OCI-LY1 (cell line): ENCODE measurements around the gene FOXN1.

Experiments
- H2AFZ ChIP-seq: fragments of 200-600 bp; sonication (generic), shearing (Covaris generic); 2 replicates; pipeline ENCODE4 v1.6.0; 2014; ENCODE audit warnings: antibody characterized with exemption, mild to moderate bottlenecking, low read length
- H3F3A ChIP-seq: fragments of 200-600 bp; sonication (generic), shearing (Covaris generic); 2 replicates; pipeline ENCODE4 v1.6.0; 2014; ENCODE audit warnings: mild to moderate bottlenecking, antibody characterized with exemption, low read length, moderate library complexity; ENCODE audit not compliant: insufficient read depth
- H3K27ac ChIP-seq: fragments of 200-600 bp; sonication (generic); 2 replicates; pipeline ENCODE4 v1.5.1; 2014; ENCODE audit warnings: low read length, mixed run types, mild to moderate bottlenecking, low read depth; ENCODE audit not compliant: poor library complexity, severe bottlenecking
- H3K27me3 ChIP-seq: fragments of 200-600 bp; sonication (generic); 2 replicates; pipeline ENCODE4 v1.6.0; 2014; ENCODE audit warnings: antibody characterized with exemption, mild to moderate bottlenecking, low read length, moderate library complexity; ENCODE audit not compliant: insufficient read depth
- H3K36me3 ChIP-seq: fragments of 200-600 bp; sonication (generic); 2 replicates; pipeline ENCODE4 v1.6.1; 2014; ENCODE audit warnings: mild to moderate bottlenecking, antibody characterized with exemption, low read length, moderate library complexity, mixed read lengths; ENCODE audit not compliant: insufficient read depth
- H3K4me1 ChIP-seq: fragments of 200-600 bp; sonication (generic); 2 replicates; pipeline ENCODE4 v1.5.1; 2014; ENCODE audit warnings: mild to moderate bottlenecking, low read length, moderate library complexity; ENCODE audit not compliant: insufficient read depth, severe bottlenecking
- H3K4me2 ChIP-seq: fragments of 200-600 bp; sonication (generic), shearing (Covaris generic); 2 replicates; pipeline ENCODE4 v1.6.1; 2014; ENCODE audit warnings: low read length
- H3K4me3 ChIP-seq: fragments of 200-600 bp; sonication (generic); 2 replicates; pipeline ENCODE4 v1.5.1; 2014; ENCODE audit warnings: low read length, low read depth, mild to moderate bottlenecking, mixed read lengths; ENCODE audit not compliant: poor library complexity, severe bottlenecking
- H3K79me2 ChIP-seq: fragments of 200-600 bp; shearing (Covaris generic); 2 replicates; pipeline ENCODE4 v1.6.1; 2016; ENCODE audit warnings: mixed run types, low read length, mixed read lengths; ENCODE audit not compliant: insufficient read depth
- H3K9ac ChIP-seq: fragments of 200-600 bp; sonication (generic), shearing (Covaris generic); 2 replicates; pipeline ENCODE4 v1.6.1; 2014; ENCODE audit warnings: mild to moderate bottlenecking, low read length, mixed read lengths
- H3K9me2 ChIP-seq: fragments of 200-600 bp; sonication (generic), shearing (Covaris generic); 2 replicates; pipeline ENCODE4 v1.6.1; 2014; ENCODE audit warnings: low read depth, mild to moderate bottlenecking, low read length, mixed read lengths
- H3K9me3 ChIP-seq: fragments of 200-600 bp; shearing (Covaris generic); 2 replicates; pipeline ENCODE4 v1.6.1; 2014; ENCODE audit warnings: low read length, mixed read lengths
- H4K20me1 ChIP-seq: fragments of 200-600 bp; sonication (generic), shearing (Covaris generic); 2 replicates; pipeline ENCODE4 v1.6.0; 2016; ENCODE audit warnings: mild to moderate bottlenecking, low read length; ENCODE audit not compliant: insufficient read depth
- EZH2 ChIP-seq: fragments of 200-600 bp; sonication (generic), shearing (Covaris generic); IDR thresholded peaks from 2 replicates; pipeline ENCODE4 v1.8.0; 2017; ENCODE audit warnings: borderline replicate concordance, mixed run types, mild to moderate bottlenecking, antibody characterized with exemption, low read length, moderate library complexity, mixed read lengths
- TF ChIP-seq, protein P1 (sequence below): fragments of 200-600 bp; sonication (generic), shearing (Covaris generic); IDR thresholded peaks from 2 replicates; pipeline ENCODE4 v1.5.1; 2017; ENCODE audit warnings: mild to moderate bottlenecking, antibody characterized with exemption, low read length, moderate library complexity, mixed read lengths

Gene FOXN1

GRCh38 chr17:28538296-28538895 is 32.2 kb downstream of the FOXN1 start:
- H3K4me2 ChIP-seq = no peak overlapping the region
- no peak overlapping the region for H3K4me3 ChIP-seq
- TF ChIP-seq, protein P1, sequence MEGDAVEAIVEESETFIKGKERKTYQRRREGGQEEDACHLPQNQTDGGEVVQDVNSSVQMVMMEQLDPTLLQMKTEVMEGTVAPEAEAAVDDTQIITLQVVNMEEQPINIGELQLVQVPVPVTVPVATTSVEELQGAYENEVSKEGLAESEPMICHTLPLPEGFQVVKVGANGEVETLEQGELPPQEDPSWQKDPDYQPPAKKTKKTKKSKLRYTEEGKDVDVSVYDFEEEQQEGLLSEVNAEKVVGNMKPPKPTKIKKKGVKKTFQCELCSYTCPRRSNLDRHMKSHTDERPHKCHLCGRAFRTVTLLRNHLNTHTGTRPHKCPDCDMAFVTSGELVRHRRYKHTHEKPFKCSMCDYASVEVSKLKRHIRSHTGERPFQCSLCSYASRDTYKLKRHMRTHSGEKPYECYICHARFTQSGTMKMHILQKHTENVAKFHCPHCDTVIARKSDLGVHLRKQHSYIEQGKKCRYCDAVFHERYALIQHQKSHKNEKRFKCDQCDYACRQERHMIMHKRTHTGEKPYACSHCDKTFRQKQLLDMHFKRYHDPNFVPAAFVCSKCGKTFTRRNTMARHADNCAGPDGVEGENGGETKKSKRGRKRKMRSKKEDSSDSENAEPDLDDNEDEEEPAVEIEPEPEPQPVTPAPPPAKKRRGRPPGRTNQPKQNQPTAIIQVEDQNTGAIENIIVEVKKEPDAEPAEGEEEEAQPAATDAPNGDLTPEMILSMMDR = no peak
- TF ChIP-seq EZH2 = no peak
- H4K20me1 ChIP-seq = no peaks in the 10 kb centered on the region
- no peaks in the 10 kb centered on the region for H3K9me3 ChIP-seq
- H3K36me3 ChIP-seq = no peaks in the 10 kb centered on the region
- H3K9ac ChIP-seq = no peak overlapping the region
- H3F3A ChIP-seq = no peaks in the 10 kb centered on the region
- H3K9me2 ChIP-seq = no peaks in the 10 kb centered on the region
- H2AFZ ChIP-seq = no peak overlapping the region
- no peaks in the 10 kb centered on the region for H3K4me1 ChIP-seq
- no peak overlapping the region for H3K27ac ChIP-seq
- no peaks in the 10 kb centered on the region for H3K79me2 ChIP-seq
- H3K27me3 ChIP-seq = no peaks in the 10 kb centered on the region; the same call in 1 of the 2 replicates

GRCh38 chr17:28540231-28540630 is 34.1 kb downstream of the FOXN1 start:
- TF ChIP-seq EZH2 = no peak
- TF ChIP-seq, protein P1 = no peak
- no peaks in the 10 kb centered on the region for H3K4me1 ChIP-seq
- no peak overlapping the region for H2AFZ ChIP-seq
- no peaks in the 10 kb centered on the region for H3K36me3 ChIP-seq
- H3K79me2 ChIP-seq = no peaks in the 10 kb centered on the region
- H3K9ac ChIP-seq = no peak overlapping the region
- H3K4me2 ChIP-seq = no peak overlapping the region
- H3K9me3 ChIP-seq = no peaks in the 10 kb centered on the region
- no peak overlapping the region for H3K4me3 ChIP-seq
- no peaks in the 10 kb centered on the region; the same call in 1 of the 2 replicates for H3K27me3 ChIP-seq
- no peaks in the 10 kb centered on the region for H4K20me1 ChIP-seq
- H3K27ac ChIP-seq = no peak overlapping the region
- no peaks in the 10 kb centered on the region for H3F3A ChIP-seq
- no peaks in the 10 kb centered on the region for H3K9me2 ChIP-seq

DNA sequence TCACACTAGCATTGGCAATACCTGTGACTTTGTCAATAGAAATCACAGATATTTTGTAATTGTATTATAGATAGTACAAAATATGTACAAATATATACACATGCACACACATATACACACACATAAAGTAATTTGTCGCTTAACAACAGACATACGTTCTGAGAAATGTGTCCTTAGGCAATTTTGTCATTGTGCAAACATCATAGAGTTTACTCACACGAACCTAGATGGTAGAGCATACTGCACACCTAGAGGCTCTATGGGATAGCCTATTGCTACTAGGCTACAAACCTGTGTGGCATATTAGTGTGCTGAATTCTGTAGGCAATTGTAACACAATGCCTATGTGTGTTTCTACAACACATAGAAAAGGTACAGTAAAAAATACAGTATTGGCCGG is 35.3 kb downstream of the FOXN1 start:
- Histone ChIP-seq H3K79me2 (no peaks in the 10 kb centered on the region), H3K9me2 (no peaks in the 10 kb centered on the region), H3K27ac (no peak overlapping the region), H3K4me1 (no peaks in the 10 kb centered on the region), H3K9ac (no peak overlapping the region), H3F3A (no peaks in the 10 kb centered on the region), H3K4me2 (no peak overlapping the region), H2AFZ (no peak overlapping the region), H3K27me3 (no peaks in the 10 kb centered on the region; the same call in 1 of the 2 replicates), H3K4me3 (no peak overlapping the region), H4K20me1 (no peaks in the 10 kb centered on the region), H3K9me3 (no peaks in the 10 kb centered on the region), H3K36me3 (no peaks in the 10 kb centered on the region)
- TF ChIP-seq, protein P1 = no peak
- no peak for TF ChIP-seq EZH2
